HG03378 (cell line): ENCODE data around the gene HOXC9.

ENCODE experiments used
- ATAC-seq: cut with Tn5 transposase; IDR thresholded peaks from one replicate; pipeline ENCODE4 v1.9.1; 2021; ENCODE audit warnings: mild to moderate bottlenecking, moderate library complexity; ENCODE audit not compliant: unreplicated experiment

Gene HOXC9

GRCh38 chr12:54012631-54013409, 12.9 kb downstream of the HOXC9 start:
- no peak for ATAC-seq

- no peak for ATAC-seq
These were observed 14.5 kb downstream of the HOXC9 start for GRCh38 chr12:54014377-54015017.

- no peak for ATAC-seq
These were observed 15.3 kb downstream of the HOXC9 start for GRCh38 chr12:54015018-54015931.

GRCh38 chr12:54016051-54016450, 16.1 kb downstream of the HOXC9 start:
- no peak for ATAC-seq

GRCh38 chr12:54016478-54016964, 16.6 kb downstream of the HOXC9 start:
- no peak for ATAC-seq

GRCh38 chr12:54017027-54017788, 17.2 kb downstream of the HOXC9 start:
- no peak for ATAC-seq

- ATAC-seq: no peak
These were observed 18.0 kb downstream of the HOXC9 start for GRCh38 chr12:54017878-54018467.

GRCh38 chr12:54018468-54018984, 18.6 kb downstream of the HOXC9 start:
- no peak for ATAC-seq

- ATAC-seq: no peak
These were observed 19.3 kb downstream of the HOXC9 start for GRCh38 chr12:54019091-54019811.

- no peak for ATAC-seq
These were observed 20.1 kb downstream of the HOXC9 start for GRCh38 chr12:54019924-54020590.

- no peak for ATAC-seq
These were observed 20.8 kb downstream of the HOXC9 start for GRCh38 chr12:54020591-54021405.

- ATAC-seq: no peak
These were observed 21.6 kb downstream of the HOXC9 start for GRCh38 chr12:54021432-54022013.

GRCh38 chr12:54022960-54023884, 23.3 kb downstream of the HOXC9 start:
- ATAC-seq: no peak

- ATAC-seq: no peak
These were observed 24.2 kb downstream of the HOXC9 start for GRCh38 chr12:54024127-54024526.

- ATAC-seq: no peak
These were observed 24.8 kb downstream of the HOXC9 start for GRCh38 chr12:54024581-54025305.
